H1 (cell line): ENCODE results near the gene SH3GL1. TPM values are rescaled to one million over a fixed set of nuclear protein-coding genes. Genes with fewer than 3 reads are reported as not detected.

ENCODE experiments used
- KDM5A ChIP-seq: fragments of 200-600 bp; IDR thresholded peaks from 2 replicates; pipeline ENCODE4 v1.7.1; 2012; ENCODE audit warnings: mild to moderate bottlenecking, low read length, inconsistent platforms, mixed read lengths
- RXRA ChIP-seq: IDR thresholded peaks from 2 replicates; pipeline ENCODE4 v1.6.1; 2011; ENCODE audit warnings: low read depth, mild to moderate bottlenecking, low read length, moderate library complexity; ENCODE audit not compliant: insufficient read depth
- TBP ChIP-seq: IDR thresholded peaks from 2 replicates; pipeline ENCODE4 v1.6.1; 2011; ENCODE audit warnings: low read depth, low read length, improper control_type of control experiment
- polyA plus RNA-seq, 7 experiments: library from polyadenylated mRNA; depleted of rRNA in 3 of 7; stranded (reverse) in 5 of 7; unstranded in 2 of 7; fragments of >200 nt in 5 of 7; fragments of 200-250 nt in 2 of 7; gene quantifications; 1 replicate in 5 of 7; 2 replicates in 1 of 7; 4 replicates in 1 of 7; pipeline versions ENCODE4 v1.2.1 to v1.2.3, GENCODE V29; 2011 to 2013; ENCODE audit warnings: missing spikeins in 2 of 7, mixed read lengths in 2 of 7
- total RNA-seq: library from RNA; stranded (reverse); fragmentation: NEBNext Ultra II Directional; extraction: Animal tissue kit (Norgen Biotek cat#: 25700); gene quantifications from 2 replicates; pipeline ENCODE4 v1.2.1, GENCODE V29; 2021

SH3GL1 gene
- total and polyA plus RNA-seq, 2 of the 8 experiments (the other 6 are each of a cell fraction or from before 2014, with no cell fraction given): 81.5 to 102 TPM

DNA sequence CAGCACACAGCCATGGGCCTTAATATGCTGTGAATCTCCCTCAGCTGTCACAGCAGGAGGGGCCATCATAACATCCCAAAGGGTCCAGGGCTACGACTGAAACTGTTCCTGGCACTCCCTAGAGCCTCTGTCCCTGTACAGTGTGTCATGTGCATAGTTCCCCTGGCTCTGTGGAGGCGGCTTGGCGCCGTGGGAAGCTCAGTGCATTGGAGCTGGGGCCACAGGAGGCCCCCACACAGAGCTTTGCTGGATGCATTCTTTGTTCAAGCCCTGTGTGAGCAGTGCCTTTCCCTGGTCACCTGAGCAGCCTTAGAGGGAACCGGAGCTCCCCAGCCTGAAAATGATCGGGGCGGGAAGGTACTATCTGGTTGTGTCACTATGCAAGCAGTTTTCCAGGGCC lies 35.9 kb upstream of the SH3GL1 start (continued):
- TF ChIP-seq RXRA: no peak
- TF ChIP-seq KDM5A: no peak
- TF ChIP-seq TBP: no peak
